ENCODE measurements around the gene SOD2. TPM values are rescaled to one million over a fixed set of nuclear protein-coding genes. Genes with fewer than 3 reads are reported as not detected.
A peak's percentile ranks its signal among the peaks of the same experiment; 100 is the strongest.
"Not testable (repeated sequence)": the region's sequence is repeated elsewhere in the genome, so short reads cannot be mapped to it uniquely, and the experiment has no call there.

The SOD2 gene
- total RNA-seq = 167 and 424 TPM in 2 replicates

- DNase-seq (ENCODE audit: low read depth, low spot score) = no peak
Measured at GRCh38 chr6:159693128-159693893, at the start of gene SOD2. Gene SOD2, minus strand, starts transcription at chr6:159693241. Its CDS starts 74 bp downstream, at chr6:159693167.

GRCh38 chr6:159742165-159742564 is 49.1 kb upstream of the SOD2 start:
- DNase-seq (ENCODE audit: low read depth, low spot score) = no peak

GRCh38 chr6:159739341-159739740 is 46.3 kb upstream of the SOD2 start:
- no peak for DNase-seq (ENCODE audit: low read depth, low spot score)

- no peak for DNase-seq (ENCODE audit: low read depth, low spot score)
Measured at GRCh38 chr6:159736908-159737307, 43.9 kb upstream of the SOD2 start.

GRCh38 chr6:159733395-159733794 is 40.4 kb upstream of the SOD2 start:
- DNase-seq (ENCODE audit: low read depth, low spot score) = not testable (repeated sequence)

GRCh38 chr6:159732550-159732949 is 39.5 kb upstream of the SOD2 start:
- DNase-seq (ENCODE audit: low read depth, low spot score) = not testable (repeated sequence)

- no peak for DNase-seq (ENCODE audit: low read depth, low spot score)
Measured at GRCh38 chr6:159730332-159730676, 37.3 kb upstream of the SOD2 start.

- no peak for DNase-seq (ENCODE audit: low read depth, low spot score)
Measured at GRCh38 chr6:159729598-159730331, 36.7 kb upstream of the SOD2 start.

GRCh38 chr6:159728531-159728964 is 35.5 kb upstream of the SOD2 start:
- no peak for DNase-seq (ENCODE audit: low read depth, low spot score)

- no peak for DNase-seq (ENCODE audit: low read depth, low spot score)
Measured at GRCh38 chr6:159727717-159728445, 34.8 kb upstream of the SOD2 start.

- peak; percentile 81 for DNase-seq (ENCODE audit: low read depth, low spot score)
Measured at GRCh38 chr6:159726918-159727716, 34.1 kb upstream of the SOD2 start, which contains the start of gene WTAP. Gene WTAP, plus strand, starts transcription at chr6:159727506. Its CDS starts 8,760 bp downstream, at chr6:159736266.

- DNase-seq (ENCODE audit: low read depth, low spot score) = no peak
Measured at GRCh38 chr6:159726255-159726917, 33.3 kb upstream of the SOD2 start.

- not testable (repeated sequence) for DNase-seq (ENCODE audit: low read depth, low spot score)
Measured at GRCh38 chr6:159725208-159725607, 32.2 kb upstream of the SOD2 start.

GRCh38 chr6:159724778-159725177 is 31.7 kb upstream of the SOD2 start:
- DNase-seq (ENCODE audit: low read depth, low spot score) = no peak

- DNase-seq (ENCODE audit: low read depth, low spot score) = no peak
Measured at GRCh38 chr6:159723259-159723658, 30.2 kb upstream of the SOD2 start.

- DNase-seq (ENCODE audit: low read depth, low spot score) = no peak
Measured at GRCh38 chr6:159722655-159723054, 29.6 kb upstream of the SOD2 start.

GRCh38 chr6:159721981-159722380 is 28.9 kb upstream of the SOD2 start:
- DNase-seq (ENCODE audit: low read depth, low spot score) = not testable (repeated sequence)

GRCh38 chr6:159720708-159721107 is 27.7 kb upstream of the SOD2 start:
- DNase-seq (ENCODE audit: low read depth, low spot score) = no peak

- DNase-seq (ENCODE audit: low read depth, low spot score) = no peak
Measured at GRCh38 chr6:159719287-159719686, 26.2 kb upstream of the SOD2 start.

GRCh38 chr6:159718634-159719033 is 25.6 kb upstream of the SOD2 start:
- DNase-seq (ENCODE audit: low read depth, low spot score) = no peak

Measured in pulmonary artery endothelial cell (primary cell).